Neural progenitor cell (in vitro differentiated cells): ENCODE results near the gene SMAP1.

Experiments
- CTCF ChIP-seq: fragments of 200-600 bp; sonication (generic); IDR thresholded peaks from 2 replicates; pipeline ENCODE4 v1.5.1; 2017; ENCODE audit warnings: antibody characterized with exemption, mild to moderate bottlenecking
- EZH2 ChIP-seq: fragments of 200-600 bp; sonication (generic); IDR thresholded peaks from 2 replicates; pipeline ENCODE4 v1.6.1; 2017; ENCODE audit warnings: antibody characterized with exemption, mild to moderate bottlenecking, moderate library complexity
- EZH2phosphoT487 ChIP-seq: fragments of 200-600 bp; sonication (generic); IDR thresholded peaks from 2 replicates; pipeline ENCODE4 v1.6.1; 2017; ENCODE audit warnings: antibody characterized with exemption

GRCh38 chr6:70894001-70894400, 226.3 kb downstream of the SMAP1 start:
- no peak for TF ChIP-seq CTCF
- TF ChIP-seq EZH2: no peak
- no peak for TF ChIP-seq EZH2phosphoT487
